ENCODE measurements around the gene ARL6IP6.
"Not testable (repeated sequence)": the region's sequence is repeated elsewhere in the genome, so short reads cannot be mapped to it uniquely, and the experiment has no call there.

ARL6IP6 gene

GRCh38 chr2:152723918-152724317 is 5.5 kb downstream of the ARL6IP6 start:
- DNase-seq = no peak

GRCh38 chr2:152729844-152730243 is 11.4 kb downstream of the ARL6IP6 start:
- DNase-seq = no peak

GRCh38 chr2:152730591-152731333 is 12.3 kb downstream of the ARL6IP6 start:
- DNase-seq = no peak

DNA sequence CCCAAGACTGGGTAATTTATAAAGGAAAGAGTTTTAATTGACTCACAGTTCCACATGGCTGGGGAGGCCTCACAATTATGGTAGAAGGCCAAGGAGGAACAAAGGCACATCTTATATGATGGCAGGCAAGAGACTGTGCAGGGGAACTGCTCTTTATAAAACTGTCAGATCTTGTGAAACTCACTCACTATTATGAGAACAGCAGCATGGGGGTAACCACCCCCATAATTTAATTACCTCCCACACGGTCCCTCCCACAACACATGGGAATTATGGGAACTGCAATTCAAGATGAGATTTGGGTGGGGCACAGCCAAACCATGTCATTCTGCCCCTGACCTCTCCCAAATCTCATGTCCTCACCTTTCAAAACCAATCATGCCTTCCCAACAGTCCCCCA is 19.1 kb downstream of the ARL6IP6 start:
- DNase-seq = not testable (repeated sequence)

- no peak for DNase-seq
These were observed 20.0 kb downstream of the ARL6IP6 start for GRCh38 chr2:152738438-152738837.

DNA sequence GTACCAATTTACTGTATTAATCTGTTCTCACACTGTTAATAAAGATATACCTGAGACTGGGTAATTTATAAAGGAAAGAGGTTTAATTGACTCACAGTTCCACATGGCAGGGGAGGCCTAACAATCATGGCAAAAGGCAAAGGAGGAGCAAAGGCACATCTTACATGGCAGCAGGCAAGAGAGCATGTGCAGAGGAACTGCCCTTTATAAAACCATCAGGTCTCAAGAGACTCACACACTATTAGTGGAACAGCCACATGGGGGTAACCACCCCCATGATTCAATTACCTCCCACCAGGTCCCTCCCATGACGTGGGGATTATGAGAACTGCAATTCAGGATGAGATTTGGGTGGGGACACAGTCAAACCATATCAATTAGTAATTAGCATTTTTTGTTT is 21.3 kb downstream of the ARL6IP6 start:
- not testable (repeated sequence) for DNase-seq

DNA sequence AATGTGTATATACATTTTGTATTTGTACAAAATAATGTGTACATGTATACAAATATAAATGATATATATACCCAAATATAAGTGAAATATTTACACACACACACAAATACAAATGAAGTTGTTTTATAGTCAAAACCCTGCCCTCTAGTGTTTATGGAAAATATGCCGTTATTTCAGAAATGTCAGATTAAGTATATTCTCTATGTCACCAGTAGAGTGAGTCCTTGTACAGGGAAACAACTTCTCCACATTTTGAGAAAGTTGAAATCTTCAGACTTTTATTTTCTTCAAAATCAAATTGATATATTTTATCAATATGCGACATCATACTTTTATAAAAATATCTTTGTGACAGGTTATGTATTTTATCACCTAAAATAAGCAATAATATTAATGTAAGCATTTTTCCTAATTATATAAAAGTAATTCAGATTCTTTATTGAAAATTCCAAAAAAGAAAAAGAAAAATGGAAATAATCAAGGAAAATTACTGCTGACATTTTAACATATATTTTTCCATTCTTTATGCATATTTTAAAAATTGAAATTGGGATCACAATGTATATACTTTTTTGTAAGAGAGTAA is 22.4 kb downstream of the ARL6IP6 start:
- DNase-seq = peak; percentile 63

DNA sequence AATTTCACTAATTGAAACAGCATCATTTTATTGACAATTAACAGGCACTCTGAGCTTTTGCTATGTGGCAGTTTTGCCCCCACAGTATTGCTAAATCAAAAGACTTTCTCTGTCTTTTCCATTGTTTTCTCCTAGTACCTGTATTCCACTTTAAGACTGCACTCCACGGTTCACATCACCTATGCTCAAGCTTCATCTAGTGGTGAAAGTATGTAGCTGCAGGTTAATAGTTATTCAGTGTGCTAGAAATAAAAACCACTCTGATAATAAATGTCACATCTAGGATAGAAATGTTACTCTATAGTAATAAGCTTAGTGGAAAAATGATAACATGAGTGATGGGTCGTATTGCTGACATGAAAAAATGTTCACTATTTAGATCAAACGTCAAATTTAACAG is 24.6 kb downstream of the ARL6IP6 start:
- DNase-seq = peak; percentile 22

DNA sequence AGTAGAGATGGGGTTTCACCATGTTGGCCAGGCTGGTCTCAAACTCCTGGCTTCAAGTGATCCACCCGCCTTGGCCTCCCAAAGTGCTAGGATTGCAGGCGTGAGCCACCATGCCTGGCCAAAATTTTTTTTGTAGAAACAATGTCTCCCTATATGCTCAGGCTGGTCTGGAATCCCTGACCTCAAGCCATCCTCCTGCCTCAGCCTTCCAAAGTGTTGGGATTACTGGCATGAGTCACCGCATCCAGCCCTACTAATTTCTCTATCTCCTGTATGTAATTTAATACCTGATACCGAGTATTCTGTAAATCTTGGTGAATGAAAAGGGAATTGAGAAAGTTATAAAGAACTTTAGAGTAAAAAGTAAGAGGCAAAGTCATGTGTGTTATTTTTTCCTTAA is 29.3 kb downstream of the ARL6IP6 start:
- not testable (repeated sequence) for DNase-seq

- DNase-seq = no peak
These were observed 36.6 kb downstream of the ARL6IP6 start for GRCh38 chr2:152755029-152755428.

DNA sequence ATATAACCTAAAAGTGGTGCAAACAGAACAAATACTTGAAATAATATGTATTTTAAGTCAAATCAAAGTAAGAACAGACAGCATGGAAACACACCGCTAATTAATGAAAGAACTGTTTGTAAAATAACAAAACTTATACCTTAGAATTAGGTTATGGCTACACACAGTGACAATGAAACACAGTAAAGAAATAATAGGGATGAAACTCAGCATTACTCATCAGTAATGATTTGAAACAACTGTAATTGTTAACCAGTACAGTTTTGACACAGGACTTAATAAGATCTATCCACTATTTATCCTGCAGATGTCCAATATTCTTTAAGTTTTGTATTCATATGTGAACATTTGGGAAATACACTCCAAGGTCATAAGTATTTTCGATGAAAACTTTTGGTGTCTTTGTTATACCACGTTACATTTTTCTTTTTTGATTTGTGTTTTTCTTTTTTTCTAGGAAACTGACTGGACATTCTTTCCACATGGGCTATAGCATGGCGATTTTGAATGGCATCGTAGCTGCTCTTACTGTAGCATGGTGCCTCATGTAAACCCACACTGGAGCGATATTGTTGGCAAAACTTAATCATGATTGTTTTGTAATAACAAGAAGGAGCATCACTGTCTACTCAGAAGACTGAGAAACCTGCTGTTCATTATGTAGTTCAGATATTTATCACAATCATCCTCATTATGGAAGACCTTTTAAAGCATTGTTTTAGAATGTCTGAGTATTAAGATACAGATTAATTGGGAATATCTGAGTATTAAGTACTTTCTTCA is 41.1 kb downstream of the ARL6IP6 start:
- no peak for DNase-seq

DNA sequence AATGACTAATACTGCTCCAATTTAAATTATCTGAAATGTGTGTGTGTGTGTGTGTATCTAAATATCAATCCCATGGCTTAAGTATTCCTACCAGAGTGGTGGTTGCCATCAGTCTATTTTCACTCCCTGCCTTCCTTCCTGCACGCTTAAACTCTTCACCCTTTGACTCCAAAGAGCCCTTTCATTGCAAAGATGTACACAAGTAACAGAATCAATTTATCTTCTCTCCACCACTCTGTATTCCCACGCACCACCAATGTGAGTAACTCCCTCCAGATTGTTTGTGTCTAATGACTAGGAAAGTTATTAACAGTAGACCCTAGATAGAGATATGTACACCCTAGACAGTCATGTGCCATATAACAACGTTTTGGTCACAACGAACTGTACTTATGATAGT is 42.8 kb downstream of the ARL6IP6 start:
- DNase-seq = no peak

GRCh38 chr2:152762202-152762601 is 43.8 kb downstream of the ARL6IP6 start:
- DNase-seq = no peak

GRCh38 chr2:152763208-152763607 is 44.8 kb downstream of the ARL6IP6 start:
- not testable (repeated sequence) for DNase-seq

- DNase-seq = no peak
These were observed 45.2 kb downstream of the ARL6IP6 start for GRCh38 chr2:152763651-152764050.

- DNase-seq = no peak
These were observed 48.5 kb downstream of the ARL6IP6 start for GRCh38 chr2:152766928-152767327.

- DNase-seq = peak; percentile 1
These were observed 62.8 kb downstream of the ARL6IP6 start for GRCh38 chr2:152781175-152781574.

DNA sequence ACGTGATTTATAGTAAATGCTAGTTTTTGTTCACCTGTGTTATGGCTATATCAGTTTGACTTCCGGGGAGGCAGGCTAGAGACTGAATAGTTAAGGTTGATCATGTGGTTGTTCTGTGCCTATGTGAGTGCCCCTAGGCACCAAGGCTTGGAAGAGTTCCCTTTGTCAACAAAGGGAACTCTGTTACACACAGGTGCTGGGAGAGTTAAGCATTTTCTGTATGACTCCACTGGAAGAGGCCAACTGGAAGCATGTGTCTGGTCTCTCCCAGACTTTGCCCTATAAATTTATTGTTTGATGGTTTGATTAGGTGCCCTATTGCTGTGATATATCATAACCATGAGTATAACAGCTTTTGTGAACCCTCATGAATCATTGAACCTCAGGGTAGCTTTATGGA is 63.8 kb downstream of the ARL6IP6 start:
- no peak for DNase-seq

GRCh38 chr2:152790883-152791282 is 72.5 kb downstream of the ARL6IP6 start:
- DNase-seq = no peak

- DNase-seq = peak; percentile 17
These were observed 73.6 kb downstream of the ARL6IP6 start for GRCh38 chr2:152791979-152792378.

DNA sequence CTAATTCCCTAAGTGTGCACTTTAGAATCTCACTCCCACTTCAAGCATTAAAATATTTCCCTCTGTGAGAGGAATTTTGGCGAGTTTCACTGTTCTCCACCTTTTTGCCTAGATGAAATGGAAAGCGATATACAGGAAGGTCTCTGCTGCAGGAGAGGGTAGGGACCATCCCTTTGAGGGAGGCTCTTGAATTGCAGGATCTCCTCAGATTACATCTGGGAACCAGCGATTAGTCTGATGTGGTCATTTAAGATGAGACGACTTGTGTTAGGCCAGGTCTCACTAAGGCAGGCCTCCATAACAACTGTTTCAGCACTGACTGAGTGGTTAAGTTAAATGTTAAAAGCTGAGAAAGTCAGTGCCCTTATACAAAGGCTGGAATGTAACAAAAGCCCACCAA is 74.6 kb downstream of the ARL6IP6 start:
- DNase-seq = no peak

GRCh38 chr2:152796941-152797340 is 78.5 kb downstream of the ARL6IP6 start:
- no peak for DNase-seq

GRCh38 chr2:152804687-152805408 is 86.4 kb downstream of the ARL6IP6 start:
- DNase-seq = no peak

Data from NCI-H1105 treated with DMSO at 0.1 percent for 48 hours (cell line).